ENCODE measurements around the gene COPS2.

Gene COPS2

GRCh38 chr15:49155834-49156627 is 632 bp upstream of the COPS2 start:
- no peak for DNase-seq

DNA sequence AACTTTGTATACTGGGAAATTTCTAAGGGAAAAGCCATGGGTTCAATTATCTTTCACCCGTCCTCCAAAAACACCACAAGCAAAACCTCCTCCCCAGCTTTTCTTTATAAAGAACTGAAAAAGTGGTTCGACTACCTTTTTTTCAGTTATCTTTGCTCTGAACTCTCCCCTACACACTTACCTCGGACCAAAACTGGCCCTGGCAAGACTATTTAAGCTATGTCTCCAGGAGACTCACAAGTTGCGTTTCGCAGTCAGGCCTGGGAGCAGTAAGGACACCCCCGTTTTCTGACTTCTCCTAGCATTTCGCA is 645 bp downstream of the COPS2 start:
- DNase-seq: no peak

- DNase-seq: no peak
Measured at GRCh38 chr15:49154359-49154758, 1.0 kb downstream of the COPS2 start.

- DNase-seq: no peak
Measured at GRCh38 chr15:49152552-49153312, 2.7 kb downstream of the COPS2 start.

DNA sequence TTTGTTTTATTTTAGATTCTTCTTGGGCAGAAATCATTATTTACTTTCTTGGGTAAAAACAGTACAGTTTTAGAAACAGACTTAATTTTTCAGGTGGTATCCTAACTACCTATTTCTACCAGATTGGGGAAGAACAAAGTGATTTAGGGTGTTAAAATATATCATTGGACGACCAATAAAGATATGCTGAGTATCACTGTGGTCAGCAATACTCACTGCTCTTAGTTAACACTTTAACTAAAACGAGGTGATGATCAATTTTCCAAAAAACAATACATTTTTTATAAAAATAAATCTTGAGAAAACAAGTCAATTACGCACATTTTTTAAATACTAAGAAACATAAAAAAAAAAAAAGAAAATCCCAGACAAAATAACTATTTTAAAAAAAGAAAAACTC is 3.6 kb downstream of the COPS2 start:
- no peak for DNase-seq

- no peak for DNase-seq
Measured at GRCh38 chr15:49148727-49149126, 6.7 kb downstream of the COPS2 start.

- DNase-seq: no peak
Measured at GRCh38 chr15:49148298-49148697, 7.1 kb downstream of the COPS2 start.

- DNase-seq: no peak
Measured at GRCh38 chr15:49145651-49146609, 9.5 kb downstream of the COPS2 start.

DNA sequence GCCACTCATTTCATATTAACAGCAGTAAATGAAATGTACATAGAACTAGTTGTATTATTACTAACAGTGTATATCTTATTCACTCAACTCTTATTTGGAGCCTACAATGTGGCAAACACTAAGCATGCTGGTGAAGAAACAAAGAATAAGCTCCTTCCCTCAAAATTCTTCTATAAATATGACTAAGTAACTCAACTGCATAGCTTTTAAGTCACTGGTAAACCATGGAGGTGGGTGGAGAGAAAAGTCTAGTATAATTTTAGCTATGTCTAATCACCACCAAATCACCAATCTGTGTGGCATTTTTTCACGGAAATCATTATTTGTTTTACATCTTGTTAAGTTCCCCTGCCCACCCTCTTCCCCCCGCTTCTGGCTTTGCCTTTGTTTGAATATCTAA is 17.5 kb downstream of the COPS2 start:
- DNase-seq: no peak

DNA sequence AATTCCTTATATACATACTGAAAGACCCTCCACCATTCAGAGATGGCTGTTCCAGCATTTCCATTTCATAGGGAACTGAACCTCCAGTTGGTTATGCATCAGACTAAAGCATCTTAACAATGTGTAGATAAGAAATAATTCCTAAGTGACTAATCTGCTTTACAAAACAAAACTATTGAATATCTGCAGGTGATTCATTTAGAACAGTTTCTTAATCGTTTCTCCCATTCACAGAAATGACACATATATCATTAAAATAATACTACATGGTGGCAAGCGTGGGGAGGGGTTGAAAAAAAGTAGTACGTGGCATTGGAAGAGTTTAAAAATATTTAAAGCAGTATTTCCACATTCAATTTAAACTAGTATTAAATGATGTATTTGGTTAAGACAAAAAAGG is 19.5 kb downstream of the COPS2 start:
- DNase-seq: no peak

DNA sequence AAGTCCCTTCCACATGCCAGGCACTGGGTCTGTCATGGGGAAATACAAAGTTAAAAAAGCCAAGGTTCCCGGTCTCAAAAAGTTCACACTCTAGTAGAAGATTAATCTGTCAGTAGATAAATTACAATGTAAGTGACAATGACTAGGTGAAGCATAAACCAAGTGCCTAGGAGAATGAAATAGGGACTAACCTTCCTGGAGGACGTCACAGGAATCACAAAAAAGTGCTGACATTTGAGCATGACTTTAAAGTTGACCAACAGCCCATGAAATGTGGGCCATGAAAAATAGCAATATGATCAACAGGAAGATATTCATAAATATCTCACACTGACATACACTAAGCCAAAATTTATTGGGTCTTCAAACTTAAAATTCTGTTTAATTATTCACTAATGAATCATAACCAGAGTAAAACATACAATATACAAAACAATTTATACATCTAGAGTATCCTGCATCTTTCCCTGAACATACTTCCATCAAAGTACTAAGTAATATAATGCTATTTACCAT is 20.0 kb downstream of the COPS2 start:
- no peak for DNase-seq

DNA sequence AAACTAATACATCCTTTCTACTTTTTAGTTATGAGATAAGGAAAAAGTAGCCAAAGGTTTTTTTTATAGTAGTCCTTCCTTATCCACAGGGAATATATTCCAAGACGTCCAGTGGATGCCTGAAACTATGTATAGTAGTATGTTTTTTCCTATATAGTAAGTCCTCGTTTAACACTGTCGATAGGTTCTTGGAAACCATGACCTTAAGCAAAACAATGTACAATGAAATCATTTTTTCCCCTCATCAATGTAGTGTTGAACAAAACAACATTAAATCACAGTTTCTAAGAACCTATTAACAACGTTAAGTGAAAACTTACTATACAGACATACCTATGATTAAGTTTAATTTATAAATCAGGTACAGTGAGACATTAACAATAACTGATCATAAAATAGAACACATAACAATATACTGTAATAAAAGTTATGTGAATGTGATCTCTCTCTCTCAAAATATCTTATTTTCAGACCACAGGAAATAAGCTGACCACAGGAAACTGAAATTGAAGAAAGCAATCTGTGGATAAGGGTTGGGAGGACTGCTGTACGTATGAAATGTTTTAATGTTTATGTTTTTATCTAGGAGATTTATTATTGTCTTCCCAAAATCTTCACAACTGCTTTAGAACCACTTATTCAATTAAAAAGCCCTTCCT is 20.6 kb downstream of the COPS2 start:
- no peak for DNase-seq

DNA sequence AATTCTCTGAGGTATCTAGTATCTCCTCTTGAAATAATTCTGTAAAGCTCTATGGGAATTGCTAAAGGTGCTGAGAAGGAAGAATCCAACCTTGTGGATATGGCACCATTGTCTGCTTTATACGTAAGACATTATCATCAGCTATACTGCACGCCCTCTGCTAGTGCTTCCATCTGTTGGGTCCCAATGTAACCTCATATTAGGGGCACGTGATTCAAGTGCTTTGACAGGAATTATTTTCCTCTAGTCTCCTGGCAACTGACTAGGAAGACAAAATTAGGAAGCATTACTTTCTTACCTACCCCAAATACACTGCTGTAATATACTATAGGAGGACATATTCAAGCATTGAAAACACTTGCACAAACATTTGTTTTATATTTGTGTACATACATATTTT is 24.0 kb downstream of the COPS2 start:
- DNase-seq: no peak

DNA sequence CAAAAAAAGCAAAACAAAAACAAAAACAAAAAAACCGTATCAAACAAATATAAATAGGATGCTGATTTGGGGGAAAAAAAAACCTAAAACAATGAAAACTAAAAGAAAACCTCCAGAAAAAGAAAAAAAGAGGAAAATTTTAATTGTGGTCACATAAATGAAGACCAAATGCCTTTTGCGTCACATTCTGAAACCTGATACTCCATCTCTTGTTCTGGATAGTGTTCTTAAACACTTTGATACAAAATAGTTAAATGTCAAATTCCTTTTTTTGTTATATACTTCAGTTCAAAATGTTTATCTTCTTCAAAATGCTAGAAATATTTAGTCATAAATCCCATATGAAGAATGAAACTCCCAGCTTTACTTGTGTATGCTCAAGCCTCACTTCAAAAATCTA is 31.0 kb downstream of the COPS2 start:
- DNase-seq: no peak

DNA sequence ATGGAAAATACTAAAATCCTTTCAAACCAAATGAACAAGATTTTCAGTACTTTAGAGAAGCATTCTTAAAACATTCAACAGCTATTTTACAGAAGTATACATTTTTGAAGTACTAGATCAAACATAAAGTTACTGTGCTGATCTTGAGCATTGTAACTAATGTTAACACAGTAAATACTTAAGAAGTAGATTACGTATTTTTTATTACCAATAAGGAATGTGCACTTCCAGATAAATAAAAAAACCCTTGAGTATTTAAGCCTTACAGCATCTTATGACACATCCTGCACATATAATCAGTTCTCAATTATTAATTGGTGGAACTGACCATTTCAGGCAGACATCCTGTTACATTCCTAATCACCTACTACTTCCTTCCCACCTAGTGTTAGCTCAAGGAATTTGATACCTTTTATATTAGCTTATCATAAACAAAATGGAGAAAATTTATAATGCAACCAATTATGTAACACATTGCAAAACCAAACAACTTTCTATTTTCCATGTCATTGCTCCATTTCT is 32.8 kb downstream of the COPS2 start:
- no peak for DNase-seq

DNA sequence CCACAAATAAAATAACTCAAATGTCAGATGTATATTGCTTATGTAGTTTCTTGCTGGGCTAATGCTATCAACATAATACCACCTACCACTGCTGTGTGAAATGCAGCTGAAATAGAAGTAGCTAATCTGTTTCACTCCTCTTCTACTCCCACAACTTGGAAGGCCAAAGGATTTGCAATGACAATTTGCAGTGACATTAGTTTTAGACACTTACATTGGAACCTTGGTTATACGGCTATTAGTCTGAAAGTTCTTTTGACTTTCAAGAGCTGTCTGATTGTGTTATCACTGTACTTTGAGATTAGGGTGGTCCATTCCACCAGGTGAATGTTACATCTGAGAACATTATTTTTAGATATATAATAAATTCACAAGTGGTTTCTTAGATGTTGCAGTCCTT is 33.5 kb downstream of the COPS2 start:
- DNase-seq: no peak

DNA sequence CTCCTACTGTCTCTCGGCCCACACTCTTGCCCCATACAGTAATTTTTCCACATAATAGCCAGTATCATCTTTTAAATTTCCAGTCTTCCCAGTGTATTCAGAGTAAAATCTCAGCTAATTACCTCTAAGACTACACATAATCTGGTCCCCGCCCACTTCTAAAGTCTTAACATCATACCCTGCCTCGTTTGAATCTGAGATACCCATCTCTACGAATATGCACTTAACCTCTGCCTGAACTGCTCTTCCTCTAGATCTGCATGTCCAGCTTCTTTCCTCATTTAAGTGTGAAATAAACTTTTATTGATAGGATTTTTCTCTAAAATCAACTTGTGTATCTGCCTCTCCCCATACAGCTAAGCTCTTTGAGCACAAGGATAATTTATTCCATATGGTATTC is 34.6 kb downstream of the COPS2 start:
- no peak for DNase-seq

DNA sequence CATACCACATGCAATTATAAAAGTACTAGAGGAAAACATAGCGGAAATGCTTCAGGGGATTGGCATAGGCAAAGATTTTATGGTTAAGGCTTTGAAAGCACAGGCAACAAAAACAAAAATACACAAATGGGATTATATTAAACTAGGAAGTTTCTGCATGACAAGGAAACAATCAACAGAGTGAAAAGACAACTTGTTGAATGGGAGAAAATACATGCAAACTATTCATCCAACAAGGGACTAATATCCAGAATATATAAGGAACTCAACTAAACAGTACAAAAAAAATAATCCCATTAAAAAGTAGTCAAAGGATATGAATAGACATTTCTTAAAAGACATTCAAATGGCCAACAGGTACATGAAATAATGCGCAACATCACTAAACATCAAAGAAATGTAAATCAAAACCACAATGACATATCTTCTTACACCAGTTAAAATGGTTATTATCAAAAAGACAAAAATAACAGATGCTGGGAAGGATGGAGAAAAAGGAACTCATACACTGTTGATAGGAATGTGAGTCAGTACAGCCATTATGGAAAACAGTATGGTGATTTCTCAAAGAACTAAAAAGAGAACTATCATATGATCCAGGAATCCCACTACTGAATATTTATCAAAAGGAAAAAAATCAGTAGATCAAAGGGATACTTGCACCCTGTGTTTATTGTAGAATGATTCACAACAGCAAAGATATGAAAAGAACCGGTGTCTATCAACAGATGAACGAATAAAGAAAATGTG is 39.1 kb downstream of the COPS2 start:
- DNase-seq: no peak

GRCh38 chr15:49115062-49115461 is 40.3 kb downstream of the COPS2 start:
- DNase-seq: no peak

- DNase-seq: no peak
Measured at GRCh38 chr15:49110158-49110944, 45.0 kb downstream of the COPS2 start.

DNA sequence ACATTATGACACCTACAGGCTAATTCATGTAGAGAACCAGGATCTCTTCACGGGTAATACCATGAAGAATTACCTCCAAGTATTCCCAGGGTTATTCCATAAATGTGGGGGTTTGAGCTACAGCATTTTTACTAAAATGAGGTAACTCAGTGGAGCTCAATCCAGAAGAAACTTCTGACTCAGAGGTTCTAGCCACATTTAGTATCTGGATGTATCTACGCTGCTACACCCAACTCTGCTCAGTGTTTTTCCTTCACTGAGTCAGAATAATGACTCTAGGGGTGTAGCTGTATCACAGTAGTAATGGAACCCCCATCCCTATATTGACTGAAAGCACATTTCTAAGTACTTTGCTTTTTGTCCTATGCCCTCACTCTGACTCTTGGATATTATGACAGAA is 52.4 kb downstream of the COPS2 start:
- DNase-seq: no peak
